ENCODE data around the gene BRD1.
A peak's percentile ranks its signal among the peaks of the same experiment; 100 is the strongest.

Gene BRD1

DNA sequence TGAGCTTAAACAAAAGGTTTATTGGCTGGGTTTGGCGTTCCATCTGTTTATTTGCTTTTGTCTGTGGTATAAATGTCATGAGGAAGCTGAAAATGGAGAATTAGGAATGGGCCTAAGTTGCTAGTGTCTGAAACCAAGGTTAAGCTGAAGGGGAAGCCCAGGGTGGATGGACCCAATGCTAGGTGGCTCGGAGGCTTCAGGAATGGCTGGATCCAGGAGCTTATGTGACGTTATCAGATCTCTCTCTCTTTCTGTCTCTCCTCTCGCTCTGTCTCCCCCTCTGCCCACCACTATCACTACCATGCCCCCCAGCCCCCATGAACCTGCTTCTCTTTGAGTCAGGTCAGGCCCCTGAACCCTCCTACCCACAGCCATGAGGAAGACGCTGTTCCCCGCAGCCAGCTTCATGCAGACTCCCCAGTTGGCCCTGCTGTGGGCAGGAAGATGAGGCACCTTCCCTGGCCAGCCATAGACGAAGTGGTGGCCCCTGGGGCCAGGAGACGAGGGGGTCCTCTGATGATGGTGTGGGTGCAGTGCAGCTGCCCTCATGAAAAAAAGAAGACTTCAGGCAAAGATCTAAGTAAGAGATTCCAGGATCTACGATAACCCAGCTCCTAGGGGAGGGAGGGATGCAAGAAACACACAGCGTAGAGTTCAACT is 101.5 kb downstream of the BRD1 start:
- DNase-seq = no peak

DNA sequence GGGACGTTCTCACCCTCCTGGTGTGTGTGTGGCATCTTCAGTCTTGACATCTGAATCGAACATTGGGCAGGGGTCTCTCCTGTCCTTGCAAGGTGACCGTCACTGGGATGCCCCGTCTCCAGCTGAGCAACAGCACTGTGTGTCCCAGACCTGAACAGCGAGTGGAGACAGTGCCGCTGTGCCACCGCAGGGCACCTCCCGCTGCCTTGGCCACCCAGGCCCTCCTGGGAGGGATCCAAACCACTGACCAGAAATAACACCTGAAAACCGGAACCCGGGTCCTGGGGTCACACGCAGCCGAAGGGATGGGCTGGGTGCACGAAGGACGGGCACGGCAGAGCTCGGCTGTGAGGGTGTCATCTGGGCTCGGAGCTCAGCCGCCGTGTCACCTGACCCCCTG is 102.2 kb downstream of the BRD1 start:
- DNase-seq = no peak

DNA sequence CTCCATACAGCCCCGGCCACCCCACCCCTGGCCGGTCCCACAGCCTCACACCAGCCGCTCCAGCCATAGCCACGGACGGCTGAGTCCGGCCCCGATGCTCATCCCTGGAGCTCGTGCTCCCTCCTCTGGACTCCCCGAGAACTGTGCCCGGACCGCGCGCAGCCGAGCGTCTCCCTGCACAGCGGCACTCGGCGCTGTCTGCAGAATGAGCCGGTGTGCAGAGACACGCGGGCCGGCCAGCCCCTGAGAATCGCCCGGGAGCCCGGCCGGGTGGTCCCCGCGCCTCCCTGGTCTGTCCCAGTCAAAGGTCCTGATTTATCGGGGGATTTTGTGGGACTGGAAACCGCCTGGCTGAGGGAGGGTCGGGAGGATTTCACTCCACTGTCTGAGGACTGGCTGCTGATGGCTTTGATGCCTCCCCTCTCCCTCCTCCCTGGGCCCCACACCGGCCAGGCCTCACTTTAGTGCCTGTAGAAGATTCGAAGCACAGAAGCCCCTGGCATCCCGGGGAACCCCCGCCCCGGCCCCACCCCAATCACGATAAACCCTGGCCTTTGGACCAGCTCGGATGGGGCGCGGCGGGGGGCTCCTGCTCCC is 102.7 kb downstream of the BRD1 start:
- DNase-seq = peak; percentile 50

DNA sequence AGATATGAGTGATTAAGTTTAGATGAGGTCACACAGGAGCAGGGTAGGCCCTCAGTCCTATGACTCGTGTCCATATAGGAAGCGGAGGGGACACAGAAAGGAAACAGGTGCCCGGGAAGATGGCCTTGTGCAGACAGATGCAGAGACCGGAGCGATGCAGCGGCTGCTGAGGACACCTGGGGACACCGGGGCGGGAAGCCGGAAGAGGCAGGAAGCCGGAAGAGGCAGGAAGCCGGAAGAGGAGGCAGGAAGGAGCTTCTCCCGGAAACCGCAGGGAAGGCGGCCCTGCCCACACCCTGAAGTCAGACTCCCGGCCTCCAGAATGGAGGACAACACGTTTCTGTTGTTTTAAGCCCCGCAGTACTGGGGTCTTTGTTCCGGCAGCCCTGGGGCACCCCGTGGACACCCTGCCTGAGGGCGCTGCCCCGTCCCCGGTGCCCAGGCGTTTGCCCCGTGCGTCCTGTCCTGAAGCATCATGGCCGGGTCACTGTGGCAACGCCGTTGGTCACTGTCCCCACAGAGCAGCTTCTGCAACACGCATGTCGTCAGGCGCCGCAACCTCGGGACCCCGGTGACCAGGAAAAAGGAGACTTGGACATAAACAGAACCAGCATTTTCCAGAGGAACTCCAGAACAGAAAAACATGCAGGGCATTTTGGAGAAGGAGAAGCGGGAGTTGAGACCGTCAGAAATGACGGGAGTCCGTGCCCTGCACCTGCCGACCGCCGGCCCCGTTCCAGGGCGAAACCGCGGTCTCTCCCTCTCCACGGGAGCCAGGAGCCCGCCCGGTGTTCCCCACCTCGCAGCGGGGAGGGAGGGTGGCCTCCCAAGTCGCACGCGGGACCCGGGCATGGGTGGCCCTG is 103.4 kb downstream of the BRD1 start:
- peak; percentile 14 for DNase-seq

DNA sequence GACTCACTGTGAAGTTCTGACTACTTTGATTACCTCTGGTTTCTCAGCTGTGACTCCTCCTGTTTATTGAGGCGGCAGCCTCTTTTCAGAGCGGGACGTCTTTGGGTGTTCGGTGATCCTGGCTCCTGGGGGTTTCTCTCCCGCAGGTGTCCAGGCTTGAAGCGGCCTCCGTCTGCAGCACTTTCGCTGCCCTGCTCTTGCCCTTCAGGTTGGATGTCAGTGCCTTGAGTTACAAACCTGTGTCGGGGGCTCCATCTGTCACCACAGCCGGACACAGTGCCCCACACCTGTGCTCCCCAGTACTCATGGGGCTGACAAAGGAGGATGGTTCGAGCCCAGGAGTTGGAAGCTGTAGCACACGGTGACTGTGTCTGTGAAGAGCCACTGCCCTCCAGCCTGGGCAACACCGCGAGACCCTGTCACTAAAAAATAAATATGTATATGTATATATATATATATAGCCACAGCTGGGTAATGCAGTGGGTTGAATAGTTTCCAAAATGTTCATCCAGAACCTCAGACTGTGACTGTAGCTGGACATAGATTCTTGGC is 104.1 kb downstream of the BRD1 start:
- DNase-seq = no peak

Measured in effector CD4-positive, alpha-beta T cell (primary cell).